BJ (cell line): ENCODE data around the gene RBM22. TPM values are rescaled to one million over a fixed set of nuclear protein-coding genes. Genes with fewer than 3 reads are reported as not detected.

Source experiments
- CTCF ChIA-PET: fragments of 350-600 bp; formaldehyde crosslinking; extraction: SDS; loops from one replicate; lab custom pipeline; 2021; ENCODE audit warnings: antibody characterized with exemption, inconsistent platforms; lab: Yijun Ruan, JAX
- POLR2A ChIA-PET: fragments of 300-600 bp; sonication (Branson Sonifier 250); formaldehyde crosslinking; extraction: SDS; loops from one replicate; lab custom pipeline; 2021; ENCODE audit warnings: antibody characterized with exemption; lab: Charles Lee
- DNase-seq: peaks from one replicate; pipeline ENCODE4 v3.0.0-alpha.2; 2011; ENCODE audit warnings: low read depth
- H3K27me3 ChIP-seq: 2 replicates; pipeline ENCODE4 v1.6.0; 2011; ENCODE audit warnings: low read length; ENCODE audit not compliant: control insufficient read depth, insufficient read depth
- H3K36me3 ChIP-seq: 2 replicates; pipeline ENCODE4 v1.5.1; 2011; ENCODE audit warnings: low read length; ENCODE audit not compliant: control insufficient read depth, insufficient read depth
- H3K4me3 ChIP-seq: 2 replicates; pipeline ENCODE4 v1.5.1; 2011; ENCODE audit warnings: low read depth, mild to moderate bottlenecking, control low read depth, low read length
- polyA plus RNA-seq: library from polyadenylated mRNA; depleted of rRNA; stranded (reverse); fragments of >200 nt; gene quantifications from 2 replicates; pipeline ENCODE4 v1.2.3, GENCODE V29; 2011
- TF ChIP-seq, protein P1 (sequence below): IDR thresholded peaks from 2 replicates; pipeline ENCODE4 v1.5.1; 2011; ENCODE audit warnings: low read depth, mild to moderate bottlenecking, control low read depth, inconsistent platforms, low read length, moderate library complexity; ENCODE audit not compliant: insufficient read depth

The RBM22 gene
- polyA plus RNA-seq, 1 experiment, result 31.4 TPM

DNA sequence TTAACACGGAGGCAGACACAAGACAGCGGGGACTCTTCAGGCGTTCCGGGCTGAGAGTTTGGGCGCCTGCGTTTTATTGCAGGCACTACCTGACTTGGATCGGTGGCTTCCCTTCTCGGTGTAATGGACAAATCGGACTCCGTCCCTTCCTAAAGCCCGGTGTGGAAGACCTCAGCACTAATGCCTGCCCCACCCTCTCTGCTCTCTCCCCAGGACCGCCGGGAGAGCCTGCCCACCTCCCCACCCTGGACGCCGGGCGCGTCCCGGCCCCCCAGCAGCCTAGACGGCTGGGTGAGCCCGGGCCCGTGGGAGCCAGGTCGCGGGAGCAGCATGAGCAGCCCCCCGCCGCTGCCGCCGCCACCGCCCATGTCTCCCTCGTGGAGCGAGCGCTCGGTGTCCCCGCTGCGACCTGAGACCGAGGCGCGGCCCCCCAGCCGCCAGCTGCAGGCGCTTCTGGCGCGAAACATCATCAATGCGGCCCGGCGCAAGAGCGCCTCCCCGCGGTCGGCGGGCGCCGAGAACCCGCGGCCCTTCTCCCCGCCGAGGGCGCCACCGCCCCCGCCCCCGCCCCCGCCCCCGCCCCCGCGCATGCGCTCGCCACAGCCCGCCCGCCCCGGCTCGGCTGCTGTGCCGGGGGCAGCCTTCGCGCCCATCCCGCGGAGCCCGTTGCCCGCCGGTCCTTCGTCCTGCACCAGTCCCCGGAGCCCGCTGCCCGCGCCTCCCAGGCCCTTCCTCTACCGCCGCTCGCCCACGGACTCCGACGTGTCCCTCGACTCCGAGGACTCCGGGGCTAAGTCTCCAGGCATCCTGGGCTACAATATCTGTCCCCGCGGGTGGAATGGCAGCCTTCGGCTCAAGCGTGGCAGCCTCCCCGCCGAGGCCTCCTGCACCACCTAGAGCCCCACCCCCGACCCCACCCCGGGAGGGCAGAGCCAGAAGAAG lies 44.4 kb downstream of the RBM22 start:
- peaks cover 8% of the 10 kb centered on the region for H3K36me3 ChIP-seq
- peaks cover 3% of the 10 kb centered on the region for H3K27me3 ChIP-seq
- DNase-seq, result no peak
- TF ChIP-seq, protein P1, sequence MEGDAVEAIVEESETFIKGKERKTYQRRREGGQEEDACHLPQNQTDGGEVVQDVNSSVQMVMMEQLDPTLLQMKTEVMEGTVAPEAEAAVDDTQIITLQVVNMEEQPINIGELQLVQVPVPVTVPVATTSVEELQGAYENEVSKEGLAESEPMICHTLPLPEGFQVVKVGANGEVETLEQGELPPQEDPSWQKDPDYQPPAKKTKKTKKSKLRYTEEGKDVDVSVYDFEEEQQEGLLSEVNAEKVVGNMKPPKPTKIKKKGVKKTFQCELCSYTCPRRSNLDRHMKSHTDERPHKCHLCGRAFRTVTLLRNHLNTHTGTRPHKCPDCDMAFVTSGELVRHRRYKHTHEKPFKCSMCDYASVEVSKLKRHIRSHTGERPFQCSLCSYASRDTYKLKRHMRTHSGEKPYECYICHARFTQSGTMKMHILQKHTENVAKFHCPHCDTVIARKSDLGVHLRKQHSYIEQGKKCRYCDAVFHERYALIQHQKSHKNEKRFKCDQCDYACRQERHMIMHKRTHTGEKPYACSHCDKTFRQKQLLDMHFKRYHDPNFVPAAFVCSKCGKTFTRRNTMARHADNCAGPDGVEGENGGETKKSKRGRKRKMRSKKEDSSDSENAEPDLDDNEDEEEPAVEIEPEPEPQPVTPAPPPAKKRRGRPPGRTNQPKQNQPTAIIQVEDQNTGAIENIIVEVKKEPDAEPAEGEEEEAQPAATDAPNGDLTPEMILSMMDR, result peak; percentile 50
- CTCF ChIA-PET, result interaction anchor here (0.6 to 6.4 kb wide), 12 partner anchors 14 to 206 kb away, joined by 3 to 78 read pairs (median 4); partner anchors contain the start of genes IRGM, RPS14 and SYNPO
- peak overlapping the region; percentile 46 for H3K4me3 ChIP-seq
- POLR2A ChIA-PET, result no interaction called here

DNA sequence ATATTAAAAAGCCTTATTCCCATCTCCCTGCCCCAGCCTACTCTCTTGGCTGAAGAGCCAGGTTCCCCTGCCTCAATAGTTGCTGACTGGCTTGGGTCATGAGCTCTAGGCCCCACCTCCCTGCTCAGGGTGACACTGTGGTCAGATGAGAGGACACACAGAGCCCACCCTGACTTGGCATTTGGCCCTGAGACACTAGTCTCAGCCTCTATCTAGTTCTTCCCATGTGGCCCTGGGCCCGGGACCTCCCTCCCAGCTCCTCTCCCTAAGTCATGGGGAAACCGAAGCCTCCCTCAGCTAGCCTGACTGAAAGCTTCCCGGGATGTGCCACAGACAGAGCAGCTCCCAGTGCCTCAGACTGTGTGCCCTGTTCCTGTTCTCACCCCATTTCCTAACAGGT lies 45.6 kb downstream of the RBM22 start:
- POLR2A ChIA-PET, result no interaction called here
- H3K27me3 ChIP-seq, result no peaks in the 10 kb centered on the region
- H3K4me3 ChIP-seq, result no peak overlapping the region
- TF ChIP-seq, protein P1, result no peak
- CTCF ChIA-PET, result interaction anchor here (0.7 to 6.4 kb wide), 6 partner anchors 9 to 192 kb away, joined by 3 to 78 read pairs (median 4); partner anchors contain the start of genes IRGM and SYNPO
- peaks cover 18% of the 10 kb centered on the region for H3K36me3 ChIP-seq
- no peak for DNase-seq

DNA sequence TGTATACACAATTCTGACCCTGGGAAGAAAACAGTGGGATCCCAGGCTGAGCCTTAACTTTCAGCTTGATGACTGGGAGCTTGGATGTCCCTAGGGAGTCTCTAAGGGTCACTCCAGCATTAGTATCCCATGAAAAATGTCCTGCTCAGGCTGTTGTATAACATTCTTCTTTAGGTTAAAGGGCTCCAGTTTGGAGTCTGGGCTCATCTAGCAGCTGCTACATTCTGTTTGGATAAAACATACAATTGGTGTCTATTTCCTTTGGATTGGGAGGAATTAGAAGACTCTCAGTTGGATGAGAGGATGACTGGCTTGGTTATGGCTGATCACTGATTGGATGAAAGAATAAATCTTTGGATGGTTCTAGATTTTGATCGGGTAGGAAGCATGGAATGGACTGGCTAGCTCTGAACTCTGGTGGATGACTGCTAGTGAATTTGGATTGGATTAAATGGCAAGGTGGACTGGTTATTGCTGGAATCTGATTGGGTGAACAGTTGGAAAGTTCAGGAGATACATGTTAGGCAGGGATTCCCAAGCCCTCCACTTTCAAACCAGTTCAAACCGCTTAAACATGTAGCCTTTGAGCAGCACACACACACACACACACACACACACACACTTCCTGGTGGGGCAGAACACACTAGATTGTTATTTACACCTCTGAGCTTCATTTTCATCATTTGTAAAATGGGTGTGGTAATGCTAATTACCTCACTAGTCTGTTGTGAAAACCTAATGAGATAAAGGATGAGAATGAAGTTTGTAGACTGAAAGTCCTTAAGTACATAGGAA lies 46.9 kb downstream of the RBM22 start:
- Histone ChIP-seq H3K36me3 (peaks cover 26% of the 10 kb centered on the region), H3K27me3 (no peaks in the 10 kb centered on the region), H3K4me3 (no peak overlapping the region)
- ChIA-PET POLR2A (interaction anchor here (0.6 kb wide), 1 partner anchor 10 kb away, joined by 3 read pairs; no protein-coding TSS in a partner anchor), CTCF (interaction anchor here (0.6 to 6.4 kb wide), 18 partner anchors 8 to 509 kb away, joined by 3 to 78 read pairs (median 4); partner anchors contain the start of genes IRGM, MYOZ3, RBM22 and SYNPO)
- TF ChIP-seq, protein P1, result no peak
- no peak for DNase-seq

DNA sequence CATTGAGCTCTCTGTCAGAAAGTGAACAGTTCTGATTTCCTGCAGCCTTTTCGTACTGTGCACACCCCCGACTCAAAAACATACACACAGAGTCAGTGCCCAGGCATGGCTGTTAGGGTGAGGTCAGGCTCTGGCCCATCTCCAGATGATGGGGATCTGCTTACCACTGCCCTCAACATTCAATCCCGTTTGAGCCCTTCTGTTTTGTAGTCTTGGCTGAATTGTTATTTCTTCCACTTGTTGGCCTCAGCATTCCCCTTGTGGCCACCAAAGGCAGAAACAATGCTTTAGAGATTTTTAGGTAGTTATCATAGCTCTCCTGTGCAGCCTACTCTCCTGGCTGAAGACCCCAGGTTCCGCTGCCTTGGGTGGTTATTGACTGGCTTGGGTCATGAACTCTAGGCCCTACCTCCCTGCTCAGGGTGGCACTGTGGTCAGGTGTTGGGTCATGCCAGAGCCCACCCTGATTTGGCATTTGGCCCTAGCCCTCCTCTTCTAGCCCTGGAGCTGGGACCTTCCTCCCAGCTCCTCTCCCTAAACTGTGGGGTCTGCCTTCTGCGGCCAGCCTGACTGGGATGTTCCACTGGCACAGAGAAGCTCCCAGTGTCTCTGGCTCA lies 47.6 kb downstream of the RBM22 start:
- POLR2A ChIA-PET, result interaction anchor here (0.6 kb wide), 1 partner anchor 9 kb away, joined by 3 read pairs; no protein-coding TSS in a partner anchor
- TF ChIP-seq, protein P1, result peak; percentile 47
- DNase-seq, result no peak

More for the DNA sequence above, 47.6 kb downstream of the RBM22 start:
- Histone ChIP-seq H3K36me3 (peaks cover 33% of the 10 kb centered on the region), H3K4me3 (no peak overlapping the region), H3K27me3 (no peaks in the 10 kb centered on the region)
- CTCF ChIA-PET, result interaction anchor here (0.6 to 6.4 kb wide), 18 partner anchors 8 to 194 kb away, joined by 3 to 78 read pairs (median 4); partner anchors contain the start of genes MYOZ3, RBM22 and SYNPO
